GM19324 (cell line): ENCODE results near the gene CXCL9.
"Not testable (repeated sequence)": the region's sequence is repeated elsewhere in the genome, so short reads cannot be mapped to it uniquely, and the experiment has no call there.

Source experiments
- ATAC-seq: cut with Tn5 transposase; IDR thresholded peaks from one replicate; pipeline ENCODE4 v1.9.1; 2021; ENCODE audit warnings: mild to moderate bottlenecking, moderate library complexity; ENCODE audit not compliant: unreplicated experiment, low FRiP score

The CXCL9 gene

GRCh38 chr4:76013540-76013939, 6.2 kb upstream of the CXCL9 start:
- no peak for ATAC-seq

GRCh38 chr4:76012388-76012801, 5.1 kb upstream of the CXCL9 start:
- ATAC-seq: no peak

GRCh38 chr4:76011700-76012387, 4.5 kb upstream of the CXCL9 start:
- no peak for ATAC-seq

- ATAC-seq: no peak
Measured at GRCh38 chr4:76011018-76011670, 3.8 kb upstream of the CXCL9 start.

GRCh38 chr4:76010576-76010975, 3.3 kb upstream of the CXCL9 start:
- ATAC-seq: no peak

GRCh38 chr4:76009311-76009710, 2.0 kb upstream of the CXCL9 start:
- ATAC-seq: no peak

GRCh38 chr4:76003620-76004019, 3.7 kb downstream of the CXCL9 start:
- no peak for ATAC-seq

- no peak for ATAC-seq
Measured at GRCh38 chr4:76003035-76003434, 4.3 kb downstream of the CXCL9 start.

GRCh38 chr4:76002176-76002575, 5.1 kb downstream of the CXCL9 start:
- no peak for ATAC-seq

- ATAC-seq: no peak
Measured at GRCh38 chr4:76001700-76002099, 5.6 kb downstream of the CXCL9 start.

GRCh38 chr4:76000279-76000678, 7.0 kb downstream of the CXCL9 start:
- ATAC-seq: no peak

GRCh38 chr4:75998525-75999147, 8.7 kb downstream of the CXCL9 start:
- not testable (repeated sequence) for ATAC-seq

- no peak for ATAC-seq
Measured at GRCh38 chr4:75997946-75998345, 9.4 kb downstream of the CXCL9 start.

- ATAC-seq: no peak
Measured at GRCh38 chr4:75997081-75997480, 10.2 kb downstream of the CXCL9 start.

GRCh38 chr4:75995727-75996126, 11.6 kb downstream of the CXCL9 start:
- no peak for ATAC-seq

GRCh38 chr4:75992462-75992861, 14.8 kb downstream of the CXCL9 start:
- ATAC-seq: no peak

- no peak for ATAC-seq
Measured at GRCh38 chr4:75989846-75990528, 17.3 kb downstream of the CXCL9 start.

GRCh38 chr4:75985116-75985515, 22.2 kb downstream of the CXCL9 start:
- ATAC-seq: no peak

GRCh38 chr4:75980576-75980975, 26.7 kb downstream of the CXCL9 start:
- no peak for ATAC-seq

GRCh38 chr4:75976177-75976576, 31.1 kb downstream of the CXCL9 start:
- ATAC-seq: no peak

GRCh38 chr4:75973766-75974165, 33.5 kb downstream of the CXCL9 start:
- no peak for ATAC-seq
